K562 (cell line): Measurements from ENCODE around the gene STK33. TPM values are rescaled to one million over a fixed set of nuclear protein-coding genes. Genes with fewer than 3 reads are reported as not detected.

Experiments used
- ATAC-seq: fragments of 200-7000 bp; cut with Tn5 transposase; 3 replicates; pipeline ENCODE4 v1.9.1; 2020; ENCODE audit warnings: moderate library complexity
- BruUV-seq: library from RNA; stranded (reverse); fragments of 400-500 nt; replicated peaks from 2 replicates; lab custom pipeline; 2021; lab: Mats Ljungman, UMichigan
- CTCF ChIA-PET: fragments of 300-600 bp; formaldehyde crosslinking; extraction: SDS; loops from one replicate; lab custom pipeline; 2021; ENCODE audit warnings: low intra/inter-chr PET ratio; lab: Yijun Ruan, JAX
- POLR2A ChIA-PET: fragments of 300-600, 350-650 bp; sonication (Branson Sonifier 250); formaldehyde crosslinking; extraction: SDS; loops from one replicate; lab custom pipeline; 2021; ENCODE audit warnings: antibody characterized with exemption, inconsistent platforms; lab: Yijun Ruan, JAX
- DNase-seq, 4 experiments: peaks; one replicate each; pipeline versions ENCODE4 v3.0.0 to v3.0.0-alpha.2; 2011 to 2018; ENCODE audit warnings: low spot score in 3 of 4, mixed read lengths in 3 of 4; ENCODE audit errors: extremely low read depth in 1 of 4
- FAIRE-seq: peaks from 2 replicates; lab custom pipeline; 2011; peaks lifted over from hg19 to GRCh38; lab: Jason Lieb, UNC
- H2AFZ ChIP-seq: 2 replicates; pipeline ENCODE4 v1.6.0; 2011; ENCODE audit warnings: low read depth, low read length, control low read depth, inconsistent platforms
- H3K27ac ChIP-seq: fragments of 200-600 bp; 3 replicates; pipeline ENCODE4 v1.8.0; 2011; ENCODE audit warnings: low read depth, mild to moderate bottlenecking, control low read depth, inconsistent platforms, low read length, moderate library complexity, mixed read lengths; ENCODE audit errors: extremely low read depth
- H3K27me3 ChIP-seq, 2 experiments: fragments of 300-600 bp in 1 of 2; 2 replicates in 1 of 2; 3 replicates in 1 of 2; pipeline versions ENCODE4 v1.6.0 to v1.8.0; 2011; ENCODE audit warnings: inconsistent platforms in 2 of 2, low read length in 2 of 2, mild to moderate bottlenecking in 1 of 2, mixed read lengths in 1 of 2, moderate library complexity in 1 of 2; ENCODE audit not compliant: control insufficient read depth in 2 of 2, insufficient read depth in 2 of 2
- H3K36me3 ChIP-seq: fragments of 300-600 bp; 3 replicates; pipeline ENCODE4 v1.8.0; 2011; ENCODE audit warnings: mild to moderate bottlenecking, low read length, inconsistent platforms; ENCODE audit not compliant: control insufficient read depth, insufficient read depth
- H3K4me1 ChIP-seq, 2 experiments: fragments of 200-600 bp in 1 of 2; replicated peaks in 1 of 2; 2 replicates in 1 of 2; 3 replicates in 1 of 2; pipeline versions ENCODE4 v1.5.1 to v1.8.0; 2011; ENCODE audit warnings: inconsistent platforms in 2 of 2, low read length in 2 of 2, mild to moderate bottlenecking in 1 of 2, mixed read lengths in 1 of 2, moderate library complexity in 1 of 2; ENCODE audit not compliant: control insufficient read depth in 2 of 2, insufficient read depth in 2 of 2
- H3K4me2 ChIP-seq: 2 replicates; pipeline ENCODE4 v1.6.1; 2011; ENCODE audit warnings: low read length, control low read depth, inconsistent platforms, mixed read lengths; ENCODE audit not compliant: insufficient read depth
- H3K4me3 ChIP-seq: fragments of 200-600 bp; sonication (generic), shearing (Covaris generic); 2 replicates; pipeline ENCODE4 v1.5.1; 2016; ENCODE audit warnings: control low read depth, inconsistent platforms
- H3K79me2 ChIP-seq: fragments of 200-600 bp; 3 replicates; pipeline ENCODE4 v1.8.0; 2011; ENCODE audit warnings: low read length, inconsistent platforms; ENCODE audit not compliant: control insufficient read depth, insufficient read depth
- H3K9ac ChIP-seq, 2 experiments: 2 replicates each; pipeline versions ENCODE4 v1.6.0 to v1.6.1; 2011; ENCODE audit warnings: low read depth in 2 of 2, low read length in 2 of 2, control low read depth in 1 of 2, inconsistent platforms in 1 of 2, mild to moderate bottlenecking in 1 of 2, mixed read lengths in 1 of 2; ENCODE audit not compliant: insufficient read depth in 1 of 2
- H3K9me1 ChIP-seq: one replicate; pipeline ENCODE4 v1.6.0; 2011; ENCODE audit warnings: inconsistent platforms, mild to moderate bottlenecking, low read length, moderate library complexity; ENCODE audit not compliant: control insufficient read depth, insufficient read depth
- H3K9me3 ChIP-seq: replicated peaks from 2 replicates; pipeline ENCODE4 v1.5.1; 2011; ENCODE audit warnings: low read depth, low read length, inconsistent platforms; ENCODE audit not compliant: control insufficient read depth, insufficient read depth
- H4K20me1 ChIP-seq: replicated peaks from 2 replicates; pipeline ENCODE4 v1.6.1; 2011; ENCODE audit warnings: low read length, inconsistent platforms, mixed read lengths; ENCODE audit not compliant: control insufficient read depth, insufficient read depth
- CC2D1A ChIP-seq: fragments of 450-650 bp; IDR thresholded peaks from 2 replicates; pipeline ENCODE4 v1.6.1; 2017; ENCODE audit warnings: mild to moderate bottlenecking
- KLF6 ChIP-seq: fragments of 250-450 bp; sonication (Bioruptor Pico); IDR thresholded peaks from 2 replicates; pipeline ENCODE4 v1.4.0; 2020; ENCODE audit warnings: mild to moderate bottlenecking, moderate library complexity, borderline replicate concordance
- LCOR ChIP-seq: sonication (generic); formaldehyde crosslinking; IDR thresholded peaks from 2 replicates; pipeline ENCODE4 v1.8.0; 2022; ENCODE audit warnings: mild to moderate bottlenecking, missing genetic modification reagents
- MCM2 ChIP-seq: fragments of 450-650 bp; IDR thresholded peaks from 2 replicates; pipeline ENCODE4 v1.6.1; 2017; ENCODE audit warnings: low read depth, mild to moderate bottlenecking
- MEF2A ChIP-seq: IDR thresholded peaks from 2 replicates; pipeline ENCODE4 v1.6.1; 2011; ENCODE audit warnings: low read depth, mild to moderate bottlenecking, low read length, moderate library complexity; ENCODE audit not compliant: control insufficient read depth
- ZNF778 ChIP-seq: fragments of 450-650 bp; formaldehyde crosslinking; IDR thresholded peaks from 2 replicates; pipeline ENCODE4 v1.4.0; 2020; ENCODE audit warnings: mild to moderate bottlenecking, moderate library complexity
- WGBS: fragments of 100-300 bp; shearing (Covaris generic); methylation state at CpG from one replicate; pipeline ENCODE4 v1.1.6; 2016; ENCODE audit warnings: low coverage, mixed read lengths; ENCODE audit not compliant: insufficient coverage; ENCODE audit errors: missing lambda C conversion rate; 5-methylcytosine and 5-hydroxymethylcytosine counted together
- in situ Hi-C: fragments of 300-500 bp; cut with MboI; formaldehyde crosslinking; loops from 4 replicates; pipeline ENCODE4 v1.15.0; 2018; ENCODE audit warnings: inconsistent platforms, mixed read lengths
- intact Hi-C: fragments of 100-400 bp; cut with micrococcal nuclease; formaldehyde crosslinking; loops from 2 replicates; pipeline ENCODE4 v1.14.2; 2022
- polyA plus RNA-seq, 8 experiments: library from polyadenylated mRNA; depleted of rRNA in 4 of 8; stranded (reverse) in 5 of 8; unstranded in 3 of 8; fragments of >200 nt; fragmentation: Nextera tagmentation in 2 of 8; fragmentation: Illumina TruSeq in 1 of 8; extraction: Ambion mirVana in 2 of 8; extraction: Trizol in 1 of 8; gene quantifications; 2 replicates each; pipeline versions ENCODE4 v1.2.1 to v1.2.3, GENCODE V29; 2011 to 2014; ENCODE audit warnings: inconsistent platforms in 1 of 8, missing spikeins in 1 of 8
- total RNA-seq, 7 experiments: library from RNA; depleted of rRNA in 6 of 7; stranded (reverse); fragments of >200 nt in 6 of 7; fragmentation: Illumina TruSeq in 2 of 7; extraction: Trizol in 2 of 7; gene quantifications; 2 replicates each; pipeline versions ENCODE4 v1.2.1 to v1.2.3, GENCODE V29; 2011 to 2021; ENCODE audit warnings: low replicate concordance in 1 of 7
- TF ChIP-seq, protein P1 (sequence below): fragments of 250-450 bp; sonication (Bioruptor Pico); IDR thresholded peaks from 2 replicates; pipeline ENCODE4 v1.5.0; 2022; ENCODE audit warnings: mild to moderate bottlenecking
- TF ChIP-seq, protein P2 (sequence below): fragments of 250-450 bp; sonication (Bioruptor Pico); IDR thresholded peaks from 2 replicates; pipeline ENCODE4 v1.5.0; 2021; ENCODE audit warnings: mild to moderate bottlenecking, moderate library complexity

STK33 gene
- total and polyA plus RNA-seq, 9 of the 15 experiments (the other 6 are each of a cell fraction or from before 2014, with no cell fraction given): not detected

DNA sequence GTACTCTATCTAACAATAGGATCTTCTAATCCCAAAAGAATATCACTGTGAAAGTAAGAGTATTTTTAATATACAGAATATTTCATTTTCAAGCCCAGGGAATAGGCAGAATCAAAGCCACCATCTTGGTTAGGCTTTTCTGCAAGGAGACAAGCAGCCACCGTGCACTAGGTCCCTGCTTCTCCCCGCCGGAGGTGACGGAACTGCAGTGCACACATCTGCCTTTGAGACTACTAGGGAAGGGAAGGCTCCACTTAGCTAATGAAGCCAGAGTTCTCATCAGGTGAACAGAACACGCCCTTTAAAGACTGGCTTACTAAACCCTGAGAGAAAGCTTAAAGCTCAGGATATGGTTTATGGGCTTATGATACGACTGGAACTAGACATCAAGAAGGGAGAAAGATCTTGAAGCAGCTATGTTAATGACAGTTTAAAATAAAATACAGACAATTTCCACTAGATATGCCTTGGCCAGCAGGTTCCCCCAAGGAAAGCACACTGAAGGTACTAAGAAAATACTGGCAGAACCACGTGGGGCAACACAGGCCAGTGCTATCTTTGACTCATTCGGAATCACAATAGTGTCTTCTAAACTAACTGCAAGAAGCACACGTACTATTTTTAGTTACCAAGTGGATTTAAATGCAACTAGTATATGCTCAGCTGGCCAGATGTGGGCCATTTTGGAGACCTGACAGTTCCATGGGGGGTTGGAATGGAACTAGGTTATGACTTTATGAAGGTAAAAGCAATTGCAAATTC is 203.0 kb downstream of the STK33 start (continued):
- TF ChIP-seq, protein P1, sequence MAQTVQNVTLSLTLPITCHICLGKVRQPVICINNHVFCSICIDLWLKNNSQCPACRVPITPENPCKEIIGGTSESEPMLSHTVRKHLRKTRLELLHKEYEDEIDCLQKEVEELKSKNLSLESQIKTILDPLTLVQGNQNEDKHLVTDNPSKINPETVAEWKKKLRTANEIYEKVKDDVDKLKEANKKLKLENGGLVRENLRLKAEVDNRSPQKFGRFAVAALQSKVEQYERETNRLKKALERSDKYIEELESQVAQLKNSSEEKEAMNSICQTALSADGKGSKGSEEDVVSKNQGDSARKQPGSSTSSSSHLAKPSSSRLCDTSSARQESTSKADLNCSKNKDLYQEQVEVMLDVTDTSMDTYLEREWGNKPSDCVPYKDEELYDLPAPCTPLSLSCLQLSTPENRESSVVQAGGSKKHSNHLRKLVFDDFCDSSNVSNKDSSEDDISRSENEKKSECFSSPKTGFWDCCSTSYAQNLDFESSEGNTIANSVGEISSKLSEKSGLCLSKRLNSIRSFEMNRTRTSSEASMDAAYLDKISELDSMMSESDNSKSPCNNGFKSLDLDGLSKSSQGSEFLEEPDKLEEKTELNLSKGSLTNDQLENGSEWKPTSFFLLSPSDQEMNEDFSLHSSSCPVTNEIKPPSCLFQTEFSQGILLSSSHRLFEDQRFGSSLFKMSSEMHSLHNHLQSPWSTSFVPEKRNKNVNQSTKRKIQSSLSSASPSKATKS (CRISPR knock-in tag): no peak
- no peak for TF ChIP-seq CC2D1A
- TF ChIP-seq ZNF778 (CRISPR knock-in tag): no peak
- no peak for TF ChIP-seq MCM2

DNA sequence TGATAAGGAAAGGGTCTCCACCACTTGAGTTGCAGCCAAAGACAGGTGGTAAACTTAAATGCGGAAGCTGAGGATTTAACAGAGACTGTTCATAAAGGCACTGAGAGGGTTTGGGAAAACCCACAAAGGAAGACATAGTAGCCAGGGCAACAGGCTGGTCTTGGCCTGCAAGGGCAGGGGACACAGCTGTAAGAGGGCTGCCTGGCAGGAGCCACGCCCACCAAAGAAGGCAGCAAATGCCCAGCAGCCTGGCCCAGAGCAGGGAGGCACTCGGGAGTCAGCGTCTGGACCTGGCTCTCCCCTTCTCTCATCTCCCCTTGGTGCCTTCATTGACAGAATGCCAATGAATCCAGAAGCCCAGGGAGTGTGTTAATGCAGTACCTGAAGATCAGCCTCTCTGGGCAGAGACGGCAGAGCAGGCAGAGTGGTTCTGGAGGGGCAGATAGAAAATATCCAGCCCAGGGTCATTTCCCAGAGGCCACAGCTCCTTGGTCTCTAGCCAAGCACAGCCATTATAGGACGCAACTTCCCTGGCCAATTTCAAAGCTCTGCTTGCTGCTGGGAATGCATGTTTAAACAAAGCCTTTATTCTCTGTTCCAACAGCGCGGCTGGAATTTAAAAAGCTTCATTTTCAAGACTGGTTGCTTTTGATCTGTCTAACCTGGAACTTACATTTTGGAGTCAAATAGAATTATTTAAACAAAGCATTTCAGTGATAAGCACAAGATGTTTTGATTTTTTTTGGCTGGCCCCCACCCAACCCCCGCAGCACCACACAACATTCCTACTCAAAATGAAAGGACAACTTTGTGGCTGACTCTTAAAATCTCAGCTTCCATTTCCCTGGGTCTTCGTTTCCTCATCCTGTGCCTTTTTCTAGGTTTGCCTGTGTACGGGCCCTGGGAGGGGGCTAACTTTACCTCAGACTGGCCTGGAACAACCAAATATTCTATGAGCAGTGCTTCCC is 204.7 kb downstream of the STK33 start:
- Histone ChIP-seq H3K9me1 (no peaks in the 10 kb centered on the region), H3K4me3 (no peak overlapping the region), H3K9ac (no peak overlapping the region), H3K79me2 (no peaks in the 10 kb centered on the region), H3K4me1 (peaks cover 1 to 6% of the 10 kb centered on the region in 2 experiments; a peak in 2 of 5 replicates), H4K20me1 (no peaks in the 10 kb centered on the region), H3K4me2 (no peak overlapping the region), H2AFZ (no peak overlapping the region), H3K27me3 (peaks cover 7 to 37% of the 10 kb centered on the region in 2 experiments; a peak in 4 of 5 replicates), H3K27ac (no peak overlapping the region), H3K36me3 (no peaks in the 10 kb centered on the region), H3K9me3 (no peaks in the 10 kb centered on the region)
- POLR2A ChIA-PET: interaction anchor here (1.6 kb wide), 1 partner anchor 8 kb away, joined by 6 read pairs; no protein-coding TSS in a partner anchor
- WGBS: 2% methylated on average over 11 of the region's 11 CpGs
- DNase-seq (no peak), ATAC-seq (no peak), FAIRE-seq (no peak)
- in situ Hi-C loops (no loop called here), intact Hi-C loops (no loop called here)
- TF ChIP-seq KLF6 (CRISPR knock-in tag) (no peak), MEF2A (no peak), LCOR (no peak)
- TF ChIP-seq, protein P2, sequence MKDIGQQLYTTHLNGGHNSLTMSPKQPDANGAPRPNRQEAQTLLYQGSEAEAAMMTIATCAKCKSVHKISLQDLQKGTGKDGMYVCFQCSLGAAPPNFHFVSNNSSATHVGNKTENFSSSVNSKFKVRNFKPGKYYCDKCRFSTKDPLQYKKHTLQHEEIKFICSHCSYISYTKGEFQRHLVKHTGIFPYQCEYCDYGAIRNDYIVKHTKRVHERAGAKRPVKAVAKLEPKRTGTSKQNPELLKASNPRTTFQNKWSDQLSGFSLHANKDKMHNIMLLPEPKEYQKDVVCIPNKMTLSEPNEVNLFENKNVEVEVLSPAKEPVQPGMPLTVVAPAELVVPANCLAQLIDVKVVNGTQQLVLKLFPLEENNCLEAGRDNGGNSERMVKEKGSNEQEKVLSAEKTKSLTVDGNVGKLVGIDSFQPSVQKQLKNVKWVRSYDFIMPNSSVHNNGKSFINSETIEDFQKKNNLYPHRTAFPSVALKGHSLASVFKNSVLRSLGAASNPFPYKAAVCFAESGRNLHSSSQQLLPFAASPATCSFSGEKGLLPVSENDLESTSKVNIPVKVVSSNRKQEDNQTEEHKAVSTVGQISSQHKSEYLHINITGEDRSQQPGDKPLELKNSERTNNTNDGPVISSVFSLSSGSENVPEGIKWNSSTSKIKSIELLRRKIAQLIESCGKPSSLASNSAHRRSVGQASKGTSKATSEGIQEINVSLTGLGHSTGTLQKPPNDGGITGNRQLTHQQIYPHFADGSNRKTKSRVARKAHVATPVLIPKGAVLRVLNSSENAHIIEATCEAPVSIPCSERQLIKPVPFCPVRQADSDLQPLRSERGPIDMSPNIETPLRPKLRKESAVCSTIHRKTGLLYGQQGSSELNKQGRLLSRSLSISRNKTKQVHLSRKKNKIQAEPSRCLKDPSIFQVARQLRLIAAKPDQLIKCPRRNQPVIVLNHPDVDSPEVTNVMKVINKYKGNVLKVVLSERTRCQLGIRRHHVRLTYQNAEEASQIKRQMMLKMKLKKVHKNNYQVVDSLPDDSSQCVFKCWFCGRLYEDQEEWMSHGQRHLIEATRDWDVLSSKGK: no peak
- no TSS peak for BruUV-seq
- CTCF ChIA-PET: no interaction called here
